ENCODE results near the gene EP300. TPM values are rescaled to one million over a fixed set of nuclear protein-coding genes. Genes with fewer than 3 reads are reported as not detected.

The EP300 gene
- total RNA-seq, 6 experiments from 2014 or later: 23.1 to 121 (median 31.3) TPM

- no peak for DNase-seq
- Histone ChIP-seq H3K4me1 (peaks cover 0 to 18% (median 0%) of the 10 kb centered on the region in 4 donors), H3K27ac (peak overlapping the region in 1 of 3 donors; percentile 46), H3K9me3 (no peaks in the 10 kb centered on the region), H3K27me3 (no peaks in the 10 kb centered on the region), H3K36me3 (peaks cover 0 to 98% (median 57%) of the 10 kb centered on the region in 4 donors), H3K4me3 (no peak overlapping the region)
- ATAC-seq: peak; percentile 57 to 70 (median 62)
- 41% methylated on average over 4 of the region's 4 CpGs for whole genome bisulfite sequencing (ENCODE audit: insufficient coverage, low coverage, low lambda C conversion rate, missing lambda C conversion rate)
- no peak for TF ChIP-seq POLR2A (IDR thresholded peaks at IDR 0.05)
- TF ChIP-seq CTCF (IDR thresholded peaks at IDR 0.05): no peak
- intact Hi-C loops (cut with DNase I): no loop called here
Measured at GRCh38 chr22:41157083-41157482, 64.7 kb downstream of the EP300 start.

GRCh38 chr22:41169157-41169556 lies 76.8 kb downstream of the EP300 start:
- no peak for TF ChIP-seq POLR2A (IDR thresholded peaks at IDR 0.05)
- no peak for TF ChIP-seq CTCF (IDR thresholded peaks at IDR 0.05)
- H3K27me3 ChIP-seq: no peaks in the 10 kb centered on the region
- ATAC-seq (no peak), DNase-seq (no peak)
- intact Hi-C loops (cut with DNase I): no loop called here
- no peaks in the 10 kb centered on the region for H3K9me3 ChIP-seq
- no peak overlapping the region for H3K4me3 ChIP-seq
- H3K4me1 ChIP-seq: peaks cover 0 to 7% (median 0%) of the 10 kb centered on the region in 4 donors
- H3K27ac ChIP-seq: no peak overlapping the region
- H3K36me3 ChIP-seq: peaks cover 20 to 92% (median 45%) of the 10 kb centered on the region in 4 donors
- 89% methylated on average over 8 of the region's 8 CpGs for WGBS (ENCODE audit: insufficient coverage, low coverage, low lambda C conversion rate, missing lambda C conversion rate)

- peak in 1 of 4 donors; percentile 15 for ATAC-seq
Measured at GRCh38 chr22:41171996-41172395, 79.6 kb downstream of the EP300 start.

GRCh38 chr22:41175546-41175945 lies 83.2 kb downstream of the EP300 start:
- no peak overlapping the region for H3K27ac ChIP-seq
- H3K9me3 ChIP-seq: no peaks in the 10 kb centered on the region
- WGBS (ENCODE audit: insufficient coverage, low coverage, low lambda C conversion rate, missing lambda C conversion rate): 61% methylated on average over 2 of the region's 2 CpGs
- TF ChIP-seq CTCF (IDR thresholded peaks at IDR 0.05) (no peak), POLR2A (IDR thresholded peaks at IDR 0.05) (no peak)
- peaks cover 11 to 86% (median 47%) of the 10 kb centered on the region in 4 donors for H3K36me3 ChIP-seq
- H3K4me3 ChIP-seq: no peak overlapping the region
- intact Hi-C loops (cut with DNase I): no loop called here
- no peak for ATAC-seq
- H3K27me3 ChIP-seq: no peaks in the 10 kb centered on the region
- H3K4me1 ChIP-seq: peaks cover 0 to 7% (median 0%) of the 10 kb centered on the region in 4 donors
- DNase-seq: no peak

More at GRCh38 chr22:41171996-41172395, 79.6 kb downstream of the EP300 start:
- Histone ChIP-seq H3K27me3 (no peaks in the 10 kb centered on the region), H3K9me3 (no peaks in the 10 kb centered on the region), H3K4me3 (no peak overlapping the region), H3K36me3 (peaks cover 18 to 94% (median 50%) of the 10 kb centered on the region in 4 donors), H3K27ac (no peak overlapping the region), H3K4me1 (peaks cover 0 to 7% (median 0%) of the 10 kb centered on the region in 4 donors)
- DNase-seq: no peak
- intact Hi-C loops (cut with DNase I): no loop called here
- no peak for TF ChIP-seq CTCF (IDR thresholded peaks at IDR 0.05)
- 21% methylated on average over 3 of the region's 3 CpGs for WGBS (ENCODE audit: insufficient coverage, low coverage, low lambda C conversion rate, missing lambda C conversion rate)

All from right lobe of liver (tissue), 6 donors.